HepG2 (cell line): ENCODE measurements around the gene AHSG. TPM values are rescaled to one million over a fixed set of nuclear protein-coding genes. Genes with fewer than 3 reads are reported as not detected.
A peak's percentile ranks its signal among the peaks of the same experiment; 100 is the strongest.

ENCODE experiments used
- AHDC1 ChIP-seq: sonication (generic); formaldehyde crosslinking; IDR thresholded peaks from 2 replicates; pipeline ENCODE4 v1.5.1; 2020; ENCODE audit warnings: mild to moderate bottlenecking, missing genetic modification reagents, borderline replicate concordance
- ARNTL ChIP-seq: sonication (generic); formaldehyde crosslinking; IDR thresholded peaks from 2 replicates; pipeline ENCODE4 v1.4.0; 2020; ENCODE audit warnings: mild to moderate bottlenecking, missing genetic modification reagents
- JDP2 ChIP-seq: sonication (generic); formaldehyde crosslinking; IDR thresholded peaks from 2 replicates; pipeline ENCODE4 v1.8.1; 2022; ENCODE audit warnings: missing genetic modification reagents, borderline replicate concordance
- SAFB2 ChIP-seq: sonication (generic); formaldehyde crosslinking; IDR thresholded peaks from 2 replicates; pipeline ENCODE4 v1.5.1; 2020; ENCODE audit warnings: missing genetic modification reagents, low read depth, mild to moderate bottlenecking, borderline replicate concordance
- SALL2 ChIP-seq: sonication (generic); formaldehyde crosslinking; IDR thresholded peaks from 2 replicates; pipeline ENCODE4 v1.8.1; 2023; ENCODE audit warnings: mild to moderate bottlenecking, missing genetic modification reagents, inconsistent platforms
- SUZ12 ChIP-seq: fragments of 150-350 bp; IDR thresholded peaks from 2 replicates; pipeline ENCODE4 v1.6.1; 2014; ENCODE audit warnings: low read depth, low read length
- TCF7L2 ChIP-seq: IDR thresholded peaks from 2 replicates; pipeline ENCODE4 v1.6.1; 2011; ENCODE audit warnings: mild to moderate bottlenecking, low read depth, low read length, moderate library complexity
- ZMAT3 ChIP-seq: sonication (generic); formaldehyde crosslinking; conservative IDR thresholded peaks from 2 replicates; pipeline ENCODE4 v1.7.0; 2021; ENCODE audit warnings: missing genetic modification reagents
- ZNF230 ChIP-seq: sonication (generic); formaldehyde crosslinking; IDR thresholded peaks from 2 replicates; pipeline ENCODE4 v1.4.0; 2020; ENCODE audit warnings: mild to moderate bottlenecking, missing genetic modification reagents
- ZNF280B ChIP-seq: sonication (generic); formaldehyde crosslinking; IDR thresholded peaks from 2 replicates; pipeline ENCODE4 v1.5.0; 2020; ENCODE audit warnings: missing genetic modification reagents, mild to moderate bottlenecking, borderline replicate concordance
- ZNF607 ChIP-seq: sonication (generic); formaldehyde crosslinking; IDR thresholded peaks from 2 replicates; pipeline ENCODE4 v1.5.1; 2020; ENCODE audit warnings: missing genetic modification reagents, mild to moderate bottlenecking, borderline replicate concordance
- ZNF781 ChIP-seq: sonication (generic); formaldehyde crosslinking; IDR thresholded peaks from 2 replicates; pipeline ENCODE4 v1.5.1; 2020; ENCODE audit warnings: borderline replicate concordance, mild to moderate bottlenecking, missing genetic modification reagents; ENCODE audit errors: not compliant biosample characterization
- polyA plus RNA-seq, 8 experiments: library from polyadenylated mRNA; depleted of rRNA in 3 of 8; stranded (reverse) in 7 of 8; unstranded in 1 of 8; fragments of >200 nt; fragmentation: Illumina TruSeq in 4 of 8; extraction: Trizol in 4 of 8; gene quantifications; 2 replicates each; pipeline versions ENCODE4 v1.2.1 to v1.2.3, GENCODE V29; 2011 to 2016; ENCODE audit warnings: low read depth in 4 of 8, missing spikeins in 1 of 8, mixed read lengths in 1 of 8; ENCODE audit not compliant: insufficient read depth in 1 of 8
- total RNA-seq, 5 experiments: library from RNA; depleted of rRNA; stranded (reverse); fragments of >200 nt; fragmentation: Illumina TruSeq; extraction: Trizol; gene quantifications; 2 replicates each; pipeline ENCODE4 v1.2.3, GENCODE V29; 2016; ENCODE audit warnings: low read depth in 1 of 5
- TF ChIP-seq, protein P1 (sequence below): sonication (generic); formaldehyde crosslinking; IDR thresholded peaks from 2 replicates; pipeline ENCODE4 v1.4.0; 2020; ENCODE audit warnings: missing genetic modification reagents
- TF ChIP-seq, protein P2 (sequence below): sonication (generic); formaldehyde crosslinking; IDR thresholded peaks from 2 replicates; pipeline ENCODE4 v1.5.1; 2020; ENCODE audit warnings: mild to moderate bottlenecking, missing genetic modification reagents, borderline replicate concordance

Gene AHSG
- total and polyA plus RNA-seq, 2 of the 13 experiments (the other 11 are each of a cell fraction or from before 2014, with no cell fraction given): 2,043 to 19,152 TPM

- no peak; the same call in 1 of the 2 replicates for TF ChIP-seq JDP2 (CRISPR knock-in tag)
- no peak for TF ChIP-seq ZNF280B (CRISPR knock-in tag)
- TF ChIP-seq SAFB2: no peak; the same call in 1 of the 2 replicates
- no peak for TF ChIP-seq TCF7L2
- TF ChIP-seq, protein P1, sequence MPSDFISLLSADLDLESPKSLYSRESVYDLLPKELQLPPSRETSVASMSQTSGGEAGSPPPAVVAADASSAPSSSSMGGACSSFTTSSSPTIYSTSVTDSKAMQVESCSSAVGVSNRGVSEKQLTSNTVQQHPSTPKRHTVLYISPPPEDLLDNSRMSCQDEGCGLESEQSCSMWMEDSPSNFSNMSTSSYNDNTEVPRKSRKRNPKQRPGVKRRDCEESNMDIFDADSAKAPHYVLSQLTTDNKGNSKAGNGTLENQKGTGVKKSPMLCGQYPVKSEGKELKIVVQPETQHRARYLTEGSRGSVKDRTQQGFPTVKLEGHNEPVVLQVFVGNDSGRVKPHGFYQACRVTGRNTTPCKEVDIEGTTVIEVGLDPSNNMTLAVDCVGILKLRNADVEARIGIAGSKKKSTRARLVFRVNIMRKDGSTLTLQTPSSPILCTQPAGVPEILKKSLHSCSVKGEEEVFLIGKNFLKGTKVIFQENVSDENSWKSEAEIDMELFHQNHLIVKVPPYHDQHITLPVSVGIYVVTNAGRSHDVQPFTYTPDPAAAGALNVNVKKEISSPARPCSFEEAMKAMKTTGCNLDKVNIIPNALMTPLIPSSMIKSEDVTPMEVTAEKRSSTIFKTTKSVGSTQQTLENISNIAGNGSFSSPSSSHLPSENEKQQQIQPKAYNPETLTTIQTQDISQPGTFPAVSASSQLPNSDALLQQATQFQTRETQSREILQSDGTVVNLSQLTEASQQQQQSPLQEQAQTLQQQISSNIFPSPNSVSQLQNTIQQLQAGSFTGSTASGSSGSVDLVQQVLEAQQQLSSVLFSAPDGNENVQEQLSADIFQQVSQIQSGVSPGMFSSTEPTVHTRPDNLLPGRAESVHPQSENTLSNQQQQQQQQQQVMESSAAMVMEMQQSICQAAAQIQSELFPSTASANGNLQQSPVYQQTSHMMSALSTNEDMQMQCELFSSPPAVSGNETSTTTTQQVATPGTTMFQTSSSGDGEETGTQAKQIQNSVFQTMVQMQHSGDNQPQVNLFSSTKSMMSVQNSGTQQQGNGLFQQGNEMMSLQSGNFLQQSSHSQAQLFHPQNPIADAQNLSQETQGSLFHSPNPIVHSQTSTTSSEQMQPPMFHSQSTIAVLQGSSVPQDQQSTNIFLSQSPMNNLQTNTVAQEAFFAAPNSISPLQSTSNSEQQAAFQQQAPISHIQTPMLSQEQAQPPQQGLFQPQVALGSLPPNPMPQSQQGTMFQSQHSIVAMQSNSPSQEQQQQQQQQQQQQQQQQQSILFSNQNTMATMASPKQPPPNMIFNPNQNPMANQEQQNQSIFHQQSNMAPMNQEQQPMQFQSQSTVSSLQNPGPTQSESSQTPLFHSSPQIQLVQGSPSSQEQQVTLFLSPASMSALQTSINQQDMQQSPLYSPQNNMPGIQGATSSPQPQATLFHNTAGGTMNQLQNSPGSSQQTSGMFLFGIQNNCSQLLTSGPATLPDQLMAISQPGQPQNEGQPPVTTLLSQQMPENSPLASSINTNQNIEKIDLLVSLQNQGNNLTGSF (CRISPR knock-in tag): no peak
- TF ChIP-seq ZNF230 (CRISPR knock-in tag): no peak
- TF ChIP-seq AHDC1 (CRISPR knock-in tag): peak; percentile 72; the same call in 1 of the 2 replicates
- no peak for TF ChIP-seq SUZ12
- TF ChIP-seq, protein P2, sequence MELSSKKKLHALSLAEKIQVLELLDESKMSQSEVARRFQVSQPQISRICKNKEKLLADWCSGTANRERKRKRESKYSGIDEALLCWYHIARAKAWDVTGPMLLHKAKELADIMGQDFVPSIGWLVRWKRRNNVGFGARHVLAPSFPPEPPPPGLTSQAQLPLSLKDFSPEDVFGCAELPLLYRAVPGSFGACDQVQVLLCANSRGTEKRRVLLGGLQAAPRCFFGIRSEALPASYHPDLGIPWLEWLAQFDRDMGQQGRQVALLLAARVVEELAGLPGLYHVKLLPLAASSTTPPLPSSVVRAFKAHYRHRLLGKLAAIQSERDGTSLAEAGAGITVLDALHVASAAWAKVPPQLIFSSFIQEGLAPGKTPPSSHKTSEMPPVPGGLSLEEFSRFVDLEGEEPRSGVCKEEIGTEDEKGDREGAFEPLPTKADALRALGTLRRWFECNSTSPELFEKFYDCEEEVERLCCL (CRISPR knock-in tag): no peak
- TF ChIP-seq SALL2 (CRISPR knock-in tag): peak; percentile 42; the same call in 1 of the 2 replicates
- TF ChIP-seq ZNF781: no peak
- TF ChIP-seq ZNF607 (CRISPR knock-in tag): no peak
- TF ChIP-seq ZMAT3: peak; percentile 77
- TF ChIP-seq ARNTL (CRISPR knock-in tag): peak; percentile 76
Observed at GRCh38 chr3:186599142-186599784, 13.6 kb upstream of the AHSG start (continued).
